Nephron progenitor cell (in vitro differentiated cells): Measurements from ENCODE around the gene RMND5B.
A peak's percentile ranks its signal among the peaks of the same experiment; 100 is the strongest.
"Not testable (repeated sequence)": the region's sequence is repeated elsewhere in the genome, so short reads cannot be mapped to it uniquely, and the experiment has no call there.

Source experiments
- DNase-seq: peaks from one replicate; pipeline ENCODE4 v3.0.0; 2021
- H3K27ac Mint-ChIP-seq: 2 replicates; pipeline ENCODE4 v1.8.0; 2021; ENCODE audit warnings: mild to moderate bottlenecking, moderate library complexity, mixed read lengths
- H3K27me3 Mint-ChIP-seq: 2 replicates; pipeline ENCODE4 v1.8.0; 2021; ENCODE audit warnings: mild to moderate bottlenecking, low read depth, mixed read lengths; ENCODE audit not compliant: poor library complexity
- H3K36me3 Mint-ChIP-seq: 2 replicates; pipeline ENCODE4 v1.8.0; 2021; ENCODE audit warnings: low read depth, mixed read lengths
- H3K4me1 Mint-ChIP-seq: 2 replicates; pipeline ENCODE4 v1.8.0; 2021; ENCODE audit warnings: mixed read lengths
- H3K4me3 Mint-ChIP-seq: 2 replicates; pipeline ENCODE4 v1.8.0; 2021; ENCODE audit warnings: mild to moderate bottlenecking, moderate library complexity, mixed read lengths
- H3K9me3 Mint-ChIP-seq: 2 replicates; pipeline ENCODE4 v1.8.0; 2021; ENCODE audit warnings: mild to moderate bottlenecking, moderate library complexity, mixed read lengths
- CTCF ChIP-seq: fragments of 200-600 bp; sonication (generic); IDR thresholded peaks from 2 replicates; pipeline ENCODE4 v1.5.0; 2021; ENCODE audit warnings: antibody characterized with exemption

The RMND5B gene

GRCh38 chr5:178192787-178193186, 62.0 kb downstream of the RMND5B start:
- TF ChIP-seq CTCF = no peak
- no peak for DNase-seq
- H3K27me3 Mint-ChIP-seq = peaks cover 25% of the 10 kb centered on the region
- peaks cover 7% of the 10 kb centered on the region for H3K36me3 Mint-ChIP-seq
- H3K4me1 Mint-ChIP-seq = peaks cover 27% of the 10 kb centered on the region
- peaks cover 18% of the 10 kb centered on the region for H3K9me3 Mint-ChIP-seq
- H3K4me3 Mint-ChIP-seq = no peak overlapping the region
- no peak overlapping the region for H3K27ac Mint-ChIP-seq

- no peak overlapping the region for H3K4me3 Mint-ChIP-seq
- peaks cover 22% of the 10 kb centered on the region for H3K27me3 Mint-ChIP-seq
- H3K4me1 Mint-ChIP-seq = peaks cover 27% of the 10 kb centered on the region
- peaks cover 18% of the 10 kb centered on the region for H3K9me3 Mint-ChIP-seq
- peaks cover 7% of the 10 kb centered on the region for H3K36me3 Mint-ChIP-seq
- TF ChIP-seq CTCF = no peak
- no peak for DNase-seq
- no peak overlapping the region for H3K27ac Mint-ChIP-seq
These were observed 62.5 kb downstream of the RMND5B start for GRCh38 chr5:178193251-178193809.

- peaks cover 18% of the 10 kb centered on the region for H3K9me3 Mint-ChIP-seq
- DNase-seq = no peak
- H3K27me3 Mint-ChIP-seq = peaks cover 21% of the 10 kb centered on the region
- H3K4me3 Mint-ChIP-seq = no peak overlapping the region
- H3K27ac Mint-ChIP-seq = no peak overlapping the region
- TF ChIP-seq CTCF = no peak
- peaks cover 7% of the 10 kb centered on the region for H3K36me3 Mint-ChIP-seq
- H3K4me1 Mint-ChIP-seq = peaks cover 27% of the 10 kb centered on the region
These were observed 63.2 kb downstream of the RMND5B start for GRCh38 chr5:178194026-178194425.

GRCh38 chr5:178196281-178196812, 65.5 kb downstream of the RMND5B start:
- Mint-ChIP-seq H3K4me1 (peaks cover 27% of the 10 kb centered on the region), H3K9me3 (peaks cover 18% of the 10 kb centered on the region), H3K4me3 (no peak overlapping the region), H3K36me3 (peaks cover 7% of the 10 kb centered on the region), H3K27me3 (peaks cover 21% of the 10 kb centered on the region), H3K27ac (no peak overlapping the region)
- TF ChIP-seq CTCF = no peak
- DNase-seq = no peak

GRCh38 chr5:178196986-178197385, 66.2 kb downstream of the RMND5B start:
- no peak overlapping the region for H3K27ac Mint-ChIP-seq
- no peak overlapping the region for H3K4me3 Mint-ChIP-seq
- peak; percentile 24 for TF ChIP-seq CTCF

GRCh38 chr5:178198151-178198550, 67.3 kb downstream of the RMND5B start:
- H3K9me3 Mint-ChIP-seq, H3K4me3 Mint-ChIP-seq, H3K27ac Mint-ChIP-seq, H3K36me3 Mint-ChIP-seq, DNase-seq: not testable (repeated sequence)
- peaks cover 17% of the 10 kb centered on the region for H3K27me3 Mint-ChIP-seq
- peaks cover 32% of the 10 kb centered on the region for H3K4me1 Mint-ChIP-seq

More at GRCh38 chr5:178196986-178197385, 66.2 kb downstream of the RMND5B start:
- no peak for DNase-seq
- Mint-ChIP-seq H3K36me3 (peaks cover 7% of the 10 kb centered on the region), H3K27me3 (peaks cover 21% of the 10 kb centered on the region), H3K9me3 (peaks cover 15% of the 10 kb centered on the region), H3K4me1 (peaks cover 31% of the 10 kb centered on the region)
